ENCODE data around the gene UBTD2.

GRCh38 chr5:172266071-172266675 is 17.4 kb downstream of the UBTD2 start:
- TF ChIP-seq CTCF (conservative IDR thresholded peaks at IDR 0.05; ENCODE audit: low read depth, low read length) (no peak), EZH2 (IDR thresholded peaks at IDR 0.05; ENCODE audit: borderline replicate concordance, low read depth, low read length, poor library complexity, severe bottlenecking) (no peak)

All from A673 (cell line).